Kidney epithelial cell (primary cell): ENCODE results near the gene OMP. TPM values are rescaled to one million over a fixed set of nuclear protein-coding genes. Genes with fewer than 3 reads are reported as not detected.

Source experiments
- DNase-seq: peaks from one replicate; pipeline ENCODE4 v3.0.0-alpha.2; 2010; ENCODE audit warnings: low read depth
- H3K27me3 ChIP-seq: 2 replicates; pipeline ENCODE4 v1.6.0; 2011; ENCODE audit warnings: low read length; ENCODE audit not compliant: control insufficient read depth, insufficient read depth
- H3K36me3 ChIP-seq: 2 replicates; pipeline ENCODE4 v1.5.1; 2011; ENCODE audit warnings: low read length; ENCODE audit not compliant: control insufficient read depth, insufficient read depth
- H3K4me3 ChIP-seq: 2 replicates; pipeline ENCODE4 v1.5.1; 2011; ENCODE audit warnings: low read depth, mild to moderate bottlenecking, control low read depth, low read length
- total RNA-seq: library from RNA; depleted of rRNA; stranded (reverse); fragments of >200 nt; gene quantifications from 2 replicates; pipeline ENCODE4 v1.2.3, GENCODE V29; 2015
- TF ChIP-seq, protein P1 (sequence below): IDR thresholded peaks from 2 replicates; pipeline ENCODE4 v1.5.1; 2011; ENCODE audit warnings: mild to moderate bottlenecking, moderate library complexity, low read length, control low read depth, inconsistent platforms; ENCODE audit not compliant: insufficient read depth, poor library complexity, severe bottlenecking

OMP gene
- total RNA-seq, 1 donor from 2014 or later: not detected

GRCh38 chr11:77081976-77082836, 20.4 kb upstream of the OMP start:
- Histone ChIP-seq H3K36me3 (no peaks in the 10 kb centered on the region), H3K27me3 (no peaks in the 10 kb centered on the region), H3K4me3 (no peak overlapping the region)
- TF ChIP-seq, protein P1, sequence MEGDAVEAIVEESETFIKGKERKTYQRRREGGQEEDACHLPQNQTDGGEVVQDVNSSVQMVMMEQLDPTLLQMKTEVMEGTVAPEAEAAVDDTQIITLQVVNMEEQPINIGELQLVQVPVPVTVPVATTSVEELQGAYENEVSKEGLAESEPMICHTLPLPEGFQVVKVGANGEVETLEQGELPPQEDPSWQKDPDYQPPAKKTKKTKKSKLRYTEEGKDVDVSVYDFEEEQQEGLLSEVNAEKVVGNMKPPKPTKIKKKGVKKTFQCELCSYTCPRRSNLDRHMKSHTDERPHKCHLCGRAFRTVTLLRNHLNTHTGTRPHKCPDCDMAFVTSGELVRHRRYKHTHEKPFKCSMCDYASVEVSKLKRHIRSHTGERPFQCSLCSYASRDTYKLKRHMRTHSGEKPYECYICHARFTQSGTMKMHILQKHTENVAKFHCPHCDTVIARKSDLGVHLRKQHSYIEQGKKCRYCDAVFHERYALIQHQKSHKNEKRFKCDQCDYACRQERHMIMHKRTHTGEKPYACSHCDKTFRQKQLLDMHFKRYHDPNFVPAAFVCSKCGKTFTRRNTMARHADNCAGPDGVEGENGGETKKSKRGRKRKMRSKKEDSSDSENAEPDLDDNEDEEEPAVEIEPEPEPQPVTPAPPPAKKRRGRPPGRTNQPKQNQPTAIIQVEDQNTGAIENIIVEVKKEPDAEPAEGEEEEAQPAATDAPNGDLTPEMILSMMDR: no peak
- DNase-seq: no peak

- TF ChIP-seq, protein P1: no peak
- no peak for DNase-seq
- Histone ChIP-seq H3K4me3 (no peak overlapping the region), H3K27me3 (no peaks in the 10 kb centered on the region), H3K36me3 (no peaks in the 10 kb centered on the region)
Observed at GRCh38 chr11:77082838-77083565, 19.6 kb upstream of the OMP start.

GRCh38 chr11:77083566-77084245, 18.9 kb upstream of the OMP start:
- TF ChIP-seq, protein P1: no peak
- Histone ChIP-seq H3K27me3 (no peaks in the 10 kb centered on the region), H3K4me3 (no peak overlapping the region), H3K36me3 (no peaks in the 10 kb centered on the region)
- no peak for DNase-seq

DNA sequence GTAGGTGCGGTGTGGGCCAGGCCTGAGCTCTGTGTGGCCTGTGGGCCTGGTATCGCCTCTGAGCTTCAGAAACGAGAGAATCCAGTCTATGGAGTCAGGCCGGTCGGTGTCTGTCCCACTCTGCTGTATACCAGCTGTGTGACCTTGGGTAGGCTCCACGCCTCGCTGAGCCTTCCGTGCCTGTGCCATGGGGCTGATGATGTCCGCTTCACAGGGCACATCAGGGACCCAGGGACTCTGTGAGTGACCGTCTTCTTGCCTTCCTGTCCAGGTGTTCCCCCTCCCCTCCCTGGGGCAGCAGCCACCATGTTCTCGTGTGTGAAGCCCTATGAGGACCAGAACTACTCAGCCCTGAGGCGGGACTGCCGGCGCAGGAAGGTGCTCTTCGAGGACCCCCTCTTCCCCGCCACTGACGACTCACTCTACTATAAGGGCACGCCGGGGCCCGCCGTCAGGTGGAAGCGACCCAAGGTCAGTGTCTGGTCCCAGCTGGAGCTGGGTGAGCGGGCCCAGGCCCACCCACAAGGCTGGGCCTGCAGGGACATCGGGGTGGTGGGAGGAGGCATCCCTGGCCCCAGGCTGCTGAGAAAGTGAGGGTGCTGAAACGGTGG, 18.0 kb upstream of the OMP start:
- Histone ChIP-seq H3K36me3 (no peaks in the 10 kb centered on the region), H3K4me3 (no peak overlapping the region), H3K27me3 (no peaks in the 10 kb centered on the region)
- TF ChIP-seq, protein P1: no peak
- no peak for DNase-seq

GRCh38 chr11:77085652-77086051, 17.0 kb upstream of the OMP start:
- no peaks in the 10 kb centered on the region for H3K27me3 ChIP-seq
- no peak for DNase-seq

More at GRCh38 chr11:77085652-77086051, 17.0 kb upstream of the OMP start:
- TF ChIP-seq, protein P1: no peak
- H3K4me3 ChIP-seq: no peak overlapping the region
- no peaks in the 10 kb centered on the region for H3K36me3 ChIP-seq
